Measurements from ENCODE around the gene FLVCR2. TPM values are rescaled to one million over a fixed set of nuclear protein-coding genes. Genes with fewer than 3 reads are reported as not detected.

Gene FLVCR2
- total RNA-seq, 1 experiment from 2014 or later = 1.8 TPM

DNA sequence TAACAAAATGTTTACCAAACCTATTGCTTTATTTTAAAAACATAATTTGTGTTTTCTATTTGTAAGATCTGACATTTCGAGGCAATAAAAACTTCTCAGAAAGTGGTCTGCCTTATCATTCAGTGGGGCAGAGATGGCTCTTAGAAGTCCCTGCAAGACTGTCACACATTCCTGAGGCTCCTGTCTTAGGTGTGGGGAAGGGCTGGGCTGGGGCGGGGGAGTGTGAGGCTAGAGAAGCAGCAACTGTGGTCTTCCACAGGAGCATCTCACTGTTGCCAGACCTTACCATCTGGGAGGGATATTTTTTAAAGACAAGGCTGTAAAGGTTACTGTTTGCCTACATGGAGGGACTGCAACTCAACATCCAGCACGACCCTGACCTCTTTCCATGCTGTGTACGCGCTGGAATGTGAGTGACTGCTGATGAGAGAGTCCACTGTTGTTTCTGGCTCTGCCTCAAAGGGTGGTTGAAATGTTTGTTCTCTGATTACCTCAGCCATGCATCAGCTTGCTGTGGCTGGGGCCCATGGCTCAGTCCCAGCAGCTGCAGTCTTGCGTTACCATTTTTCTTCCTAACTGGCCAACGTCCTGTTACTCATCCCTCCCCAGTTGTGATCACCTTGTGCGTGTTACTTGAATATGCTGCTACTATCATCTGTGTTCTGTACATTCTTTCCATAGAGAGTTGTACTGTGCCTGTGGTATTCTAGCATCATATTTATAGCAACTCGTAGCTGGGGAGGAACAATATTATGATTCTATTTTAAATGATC lies 69.8 kb downstream of the FLVCR2 start:
- Histone ChIP-seq H3F3A (ENCODE audit: low read length, unreplicated experiment) (no peaks in the 10 kb centered on the region), H3K4me1 (ENCODE audit: insufficient read depth, low read length) (peaks cover 46% of the 10 kb centered on the region), H3K4me3 (ENCODE audit: low read length) (no peak overlapping the region), H4K20me1 (ENCODE audit: low read length) (no peaks in the 10 kb centered on the region), H3K79me2 (ENCODE audit: low read length) (no peaks in the 10 kb centered on the region), H3K36me3 (ENCODE audit: low read depth, low read length) (peaks cover 22% of the 10 kb centered on the region; the same call in 1 of the 2 replicates), H3K9ac (ENCODE audit: low read length) (no peak overlapping the region), H2AFZ (ENCODE audit: low read length) (no peak overlapping the region), H3K9me2 (replicated peaks; ENCODE audit: low read length) (no peaks in the 10 kb centered on the region), H3K27ac (ENCODE audit: low read length) (peak overlapping the region; percentile 66), H3K4me2 (ENCODE audit: low read length) (peak overlapping the region; percentile 58), H3K27me3 (ENCODE audit: low read length) (no peaks in the 10 kb centered on the region), H3K9me3 (ENCODE audit: low read length) (no peaks in the 10 kb centered on the region)
- no TSS peak for BruUV-seq (replicated peaks)
- TF ChIP-seq, protein P1, sequence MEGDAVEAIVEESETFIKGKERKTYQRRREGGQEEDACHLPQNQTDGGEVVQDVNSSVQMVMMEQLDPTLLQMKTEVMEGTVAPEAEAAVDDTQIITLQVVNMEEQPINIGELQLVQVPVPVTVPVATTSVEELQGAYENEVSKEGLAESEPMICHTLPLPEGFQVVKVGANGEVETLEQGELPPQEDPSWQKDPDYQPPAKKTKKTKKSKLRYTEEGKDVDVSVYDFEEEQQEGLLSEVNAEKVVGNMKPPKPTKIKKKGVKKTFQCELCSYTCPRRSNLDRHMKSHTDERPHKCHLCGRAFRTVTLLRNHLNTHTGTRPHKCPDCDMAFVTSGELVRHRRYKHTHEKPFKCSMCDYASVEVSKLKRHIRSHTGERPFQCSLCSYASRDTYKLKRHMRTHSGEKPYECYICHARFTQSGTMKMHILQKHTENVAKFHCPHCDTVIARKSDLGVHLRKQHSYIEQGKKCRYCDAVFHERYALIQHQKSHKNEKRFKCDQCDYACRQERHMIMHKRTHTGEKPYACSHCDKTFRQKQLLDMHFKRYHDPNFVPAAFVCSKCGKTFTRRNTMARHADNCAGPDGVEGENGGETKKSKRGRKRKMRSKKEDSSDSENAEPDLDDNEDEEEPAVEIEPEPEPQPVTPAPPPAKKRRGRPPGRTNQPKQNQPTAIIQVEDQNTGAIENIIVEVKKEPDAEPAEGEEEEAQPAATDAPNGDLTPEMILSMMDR (conservative IDR thresholded peaks at IDR 0.05; ENCODE audit: low read depth, low read length) = no peak
- no peak for TF ChIP-seq EZH2phosphoT487 (IDR thresholded peaks at IDR 0.05; ENCODE audit: borderline replicate concordance, low read length)
- no peak for TF ChIP-seq EZH2 (IDR thresholded peaks at IDR 0.05; ENCODE audit: low read length, unreplicated experiment)
- POLR2A ChIA-PET (ENCODE audit: unreplicated experiment) = interaction anchor here (1.2 kb wide), 1 partner anchor 13 kb away, joined by 3 read pairs; the partner anchor contains the start of genes ERG28 and TTLL5
- CTCF ChIA-PET = interaction anchor here (0.6 to 1.0 kb wide), 4 partner anchors 13 to 87 kb away, joined by 3 to 7 read pairs (median 6); partner anchors contain the start of gene TTLL5
- intact Hi-C loops (cut with micrococcal nuclease) = loop anchor here (1.0 kb wide), 1 partner anchor 70 kb away; the partner anchor contains the start of gene FLVCR2
- DNase-seq = peak; percentile 97
- ATAC-seq = peak; percentile 92

GRCh38 chr14:75649337-75649736 lies 70.9 kb downstream of the FLVCR2 start:
- intact Hi-C loops (cut with micrococcal nuclease) = no loop called here
- no peaks in the 10 kb centered on the region for H4K20me1 ChIP-seq (ENCODE audit: low read length)
- peak overlapping the region; percentile 52 for H3K27ac ChIP-seq (ENCODE audit: low read length)
- no TSS peak for BruUV-seq (replicated peaks)
- H3K27me3 ChIP-seq (ENCODE audit: low read length) = no peaks in the 10 kb centered on the region
- POLR2A ChIA-PET (ENCODE audit: unreplicated experiment) = no interaction called here
- H3K9me3 ChIP-seq (ENCODE audit: low read length) = no peaks in the 10 kb centered on the region
- no peak for TF ChIP-seq EZH2 (IDR thresholded peaks at IDR 0.05; ENCODE audit: low read length, unreplicated experiment)
- no peak for TF ChIP-seq EZH2phosphoT487 (IDR thresholded peaks at IDR 0.05; ENCODE audit: borderline replicate concordance, low read length)
- TF ChIP-seq, protein P1 (conservative IDR thresholded peaks at IDR 0.05; ENCODE audit: low read depth, low read length) = no peak
- no peak overlapping the region for H3K4me3 ChIP-seq (ENCODE audit: low read length)
- 0 out of 2 replicates have a peak overlapping the region, but pooled peaks have one; percentile 32 for H3K4me2 ChIP-seq (ENCODE audit: low read length)
- H3K79me2 ChIP-seq (ENCODE audit: low read length) = no peaks in the 10 kb centered on the region
- ATAC-seq (no peak), DNase-seq (no peak)
- H3K36me3 ChIP-seq (ENCODE audit: low read depth, low read length) = peaks cover 22% of the 10 kb centered on the region; the same call in 1 of the 2 replicates
- H3K9ac ChIP-seq (ENCODE audit: low read length) = no peak overlapping the region
- H3K9me2 ChIP-seq (replicated peaks; ENCODE audit: low read length) = no peaks in the 10 kb centered on the region
- CTCF ChIA-PET = interaction anchor here (0.6 kb wide), 1 partner anchor 333 kb away, joined by 5 read pairs; no protein-coding TSS in a partner anchor
- no peak overlapping the region for H2AFZ ChIP-seq (ENCODE audit: low read length)
- H3F3A ChIP-seq (ENCODE audit: low read length, unreplicated experiment) = no peaks in the 10 kb centered on the region
- peaks cover 46% of the 10 kb centered on the region for H3K4me1 ChIP-seq (ENCODE audit: insufficient read depth, low read length)

DNA sequence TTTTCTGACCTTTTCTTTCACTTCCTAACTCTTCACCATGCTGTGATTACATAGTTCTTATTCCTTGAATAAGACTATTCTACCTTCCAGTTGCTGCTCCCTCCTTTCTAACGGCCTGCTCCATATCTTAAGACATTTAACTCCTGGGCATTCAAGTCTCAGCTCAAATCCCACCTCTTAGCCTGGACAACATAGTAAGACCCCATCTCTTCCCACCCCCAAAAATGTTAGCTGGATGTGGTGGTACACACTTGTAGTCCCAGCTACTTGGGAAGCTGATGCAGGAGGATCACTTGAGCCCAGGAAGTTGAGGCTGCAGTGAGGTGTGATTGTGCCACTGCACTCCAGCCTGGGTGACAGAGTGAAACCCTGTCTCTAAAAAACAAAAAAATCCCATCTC lies 71.4 kb downstream of the FLVCR2 start:
- Histone ChIP-seq H3K79me2 (ENCODE audit: low read length) (no peaks in the 10 kb centered on the region), H3K27me3 (ENCODE audit: low read length) (no peaks in the 10 kb centered on the region), H3K9ac (ENCODE audit: low read length) (no peak overlapping the region), H3K9me3 (ENCODE audit: low read length) (no peaks in the 10 kb centered on the region), H3K9me2 (replicated peaks; ENCODE audit: low read length) (no peaks in the 10 kb centered on the region), H3K4me2 (ENCODE audit: low read length) (no peak overlapping the region), H4K20me1 (ENCODE audit: low read length) (no peaks in the 10 kb centered on the region), H3F3A (ENCODE audit: low read length, unreplicated experiment) (no peaks in the 10 kb centered on the region), H3K36me3 (ENCODE audit: low read depth, low read length) (peaks cover 22% of the 10 kb centered on the region; the same call in 1 of the 2 replicates), H3K4me1 (ENCODE audit: insufficient read depth, low read length) (peaks cover 46% of the 10 kb centered on the region), H3K27ac (ENCODE audit: low read length) (no peak overlapping the region), H3K4me3 (ENCODE audit: low read length) (no peak overlapping the region), H2AFZ (ENCODE audit: low read length) (no peak overlapping the region)
- intact Hi-C loops (cut with micrococcal nuclease) = loop anchor here (10.0 kb wide), 1 partner anchor 345 kb away; no protein-coding TSS in a partner anchor
- no peak for DNase-seq
- no peak for ATAC-seq
- BruUV-seq (replicated peaks) = no TSS peak
- POLR2A ChIA-PET (ENCODE audit: unreplicated experiment) = no interaction called here
- CTCF ChIA-PET = no interaction called here
- TF ChIP-seq EZH2 (IDR thresholded peaks at IDR 0.05; ENCODE audit: low read length, unreplicated experiment) = no peak
- TF ChIP-seq EZH2phosphoT487 (IDR thresholded peaks at IDR 0.05; ENCODE audit: borderline replicate concordance, low read length) = no peak
- TF ChIP-seq, protein P1 (conservative IDR thresholded peaks at IDR 0.05; ENCODE audit: low read depth, low read length) = no peak

Measured in PC-3 (cell line).